IgD-negative memory B cell (primary cell): ENCODE data around the gene DCP1B. TPM values are rescaled to one million over a fixed set of nuclear protein-coding genes. Genes with fewer than 3 reads are reported as not detected.
A peak's percentile ranks its signal among the peaks of the same experiment; 100 is the strongest.

Experiments
- H3K27ac Mint-ChIP-seq, 3 donors: one replicate each; pipeline ENCODE4 v1.8.0; 2020 to 2022; ENCODE audit warnings: mild to moderate bottlenecking in 3 of 3, mixed read lengths in 3 of 3, moderate library complexity in 1 of 3
- H3K27me3 Mint-ChIP-seq: one replicate; pipeline ENCODE4 v1.8.0; 2021; ENCODE audit warnings: mixed read lengths
- H3K36me3 Mint-ChIP-seq: one replicate; pipeline ENCODE4 v1.8.0; 2020; ENCODE audit warnings: mild to moderate bottlenecking, mixed read lengths
- H3K4me1 Mint-ChIP-seq, 3 donors: one replicate each; pipeline ENCODE4 v1.8.0; 2020 to 2022; ENCODE audit warnings: mixed read lengths in 3 of 3, mild to moderate bottlenecking in 1 of 3
- H3K4me3 Mint-ChIP-seq, 4 donors: one replicate each; pipeline ENCODE4 v1.8.0; 2020 to 2022; ENCODE audit warnings: mild to moderate bottlenecking in 4 of 4, mixed read lengths in 4 of 4, moderate library complexity in 3 of 4
- H3K9me3 Mint-ChIP-seq, 3 donors: one replicate each; pipeline ENCODE4 v1.8.0; 2020 to 2021; ENCODE audit warnings: mixed read lengths in 3 of 3, mild to moderate bottlenecking in 1 of 3
- polyA plus RNA-seq: library from polyadenylated mRNA; unstranded; fragments of 300-500 nt; fragmentation: Illumina TruSeq; gene quantifications from one replicate; pipeline ENCODE4 v1.2.3, GENCODE V29; 2021

The DCP1B gene
- polyA plus RNA-seq, 1 donor from 2014 or later = 19.2 TPM

DNA sequence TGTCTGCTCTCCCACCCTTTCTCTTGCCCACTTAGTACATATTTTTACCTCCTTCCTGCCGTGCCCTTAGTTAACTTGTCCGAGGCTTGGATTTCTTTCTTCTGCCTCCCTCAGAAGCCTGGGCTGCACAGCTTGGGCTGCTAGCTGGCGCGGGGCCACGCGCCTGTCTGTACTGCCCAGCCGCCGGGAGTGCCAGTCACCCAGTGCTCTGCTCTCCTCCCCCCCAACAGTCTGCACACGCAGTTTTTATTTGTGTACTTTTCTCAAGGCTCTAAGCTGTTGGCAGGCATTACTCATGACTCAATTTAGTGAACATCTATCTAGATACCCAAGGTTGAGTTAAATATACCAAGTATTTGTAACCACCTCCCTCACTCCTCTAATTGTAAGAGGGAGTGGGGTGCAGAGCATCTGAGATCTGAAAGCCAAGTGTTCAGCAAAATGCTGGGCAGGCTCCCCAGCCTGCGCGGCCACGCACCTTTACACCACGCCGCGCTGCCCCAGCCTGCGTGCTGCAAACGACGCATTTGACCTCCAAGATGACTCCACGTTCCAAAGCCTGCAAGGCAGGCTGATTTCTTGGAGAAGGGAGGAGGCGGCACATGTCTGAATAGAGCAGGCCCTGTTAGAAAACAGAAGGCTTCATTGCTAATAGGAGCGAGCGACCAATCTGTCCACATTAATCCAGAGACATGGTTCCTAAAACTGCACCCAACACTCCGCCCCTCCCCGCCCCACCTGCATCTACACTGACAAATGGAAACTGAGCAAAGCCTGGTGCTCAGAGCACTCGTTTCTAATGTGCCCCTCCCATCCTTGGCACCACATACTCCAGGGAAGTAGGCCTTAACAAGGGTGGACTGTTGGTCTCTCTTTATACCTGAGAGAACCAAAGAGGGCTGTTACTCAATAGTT lies 67.6 kb downstream of the DCP1B start:
- no peaks in the 10 kb centered on the region for H3K27me3 Mint-ChIP-seq
- peaks cover 24 to 25% (median 24%) of the 10 kb centered on the region in 3 donors for H3K4me1 Mint-ChIP-seq
- H3K27ac Mint-ChIP-seq = no peak overlapping the region
- no peaks in the 10 kb centered on the region for H3K9me3 Mint-ChIP-seq
- H3K4me3 Mint-ChIP-seq = no peak overlapping the region
- no peaks in the 10 kb centered on the region for H3K36me3 Mint-ChIP-seq

DNA sequence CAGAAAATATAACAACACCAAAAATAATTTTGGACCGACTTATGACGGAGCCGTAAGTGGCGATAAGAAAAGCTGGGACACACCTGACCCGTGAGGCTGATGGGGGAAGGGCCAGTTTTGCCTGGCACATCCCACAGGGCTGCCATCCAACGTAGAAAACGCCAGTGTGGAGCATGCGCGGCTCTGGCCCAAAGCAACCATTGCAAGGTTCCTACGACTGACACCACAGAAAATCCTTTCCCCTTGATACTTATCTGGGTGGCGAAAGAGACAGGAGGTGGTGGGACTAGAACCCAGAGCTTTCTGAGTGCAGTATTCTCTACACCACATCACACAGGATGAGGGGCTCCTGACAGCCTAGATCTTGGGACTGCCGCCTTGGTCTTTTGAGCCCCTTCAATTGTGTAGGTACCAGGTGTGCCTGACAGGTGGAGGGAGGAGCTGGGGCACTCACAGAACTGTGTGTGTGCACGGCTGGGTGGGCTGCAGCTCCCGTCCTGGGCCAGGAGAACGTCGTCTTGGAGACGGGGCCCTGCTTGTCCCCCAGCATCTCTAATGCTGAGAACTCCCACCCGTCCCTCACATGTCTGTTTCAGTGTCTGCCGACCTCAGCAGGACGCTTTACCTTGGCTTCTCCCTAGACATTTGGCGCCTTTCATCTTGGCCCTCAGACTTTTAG lies 68.4 kb downstream of the DCP1B start:
- no peaks in the 10 kb centered on the region for H3K27me3 Mint-ChIP-seq
- peaks cover 24 to 30% (median 28%) of the 10 kb centered on the region in 3 donors for H3K4me1 Mint-ChIP-seq
- H3K27ac Mint-ChIP-seq = no peak overlapping the region
- H3K9me3 Mint-ChIP-seq = no peaks in the 10 kb centered on the region
- no peak overlapping the region for H3K4me3 Mint-ChIP-seq
- no peaks in the 10 kb centered on the region for H3K36me3 Mint-ChIP-seq

DNA sequence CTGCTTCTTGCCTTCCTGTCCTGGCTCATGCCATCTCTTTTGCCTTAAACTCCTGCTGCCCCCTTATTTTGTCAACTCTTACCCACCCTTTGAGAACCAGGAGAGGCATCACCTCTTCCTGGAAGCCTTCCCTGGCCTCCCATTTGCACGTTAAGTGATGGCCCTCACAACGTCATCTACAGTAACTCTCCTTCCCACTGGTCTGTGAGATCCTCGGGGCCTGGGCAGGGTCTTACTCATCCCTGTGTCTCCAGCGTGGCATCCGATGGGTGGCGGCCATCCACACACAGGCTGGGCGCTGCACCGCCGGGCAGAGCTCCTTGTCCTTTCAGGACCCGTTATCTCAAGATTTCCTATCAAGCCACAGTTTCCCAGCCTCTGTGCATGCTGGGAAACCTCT lies 69.0 kb downstream of the DCP1B start:
- no peak overlapping the region for H3K27ac Mint-ChIP-seq
- H3K36me3 Mint-ChIP-seq = no peaks in the 10 kb centered on the region
- H3K4me3 Mint-ChIP-seq = no peak overlapping the region
- no peaks in the 10 kb centered on the region for H3K27me3 Mint-ChIP-seq
- H3K4me1 Mint-ChIP-seq = peaks cover 26 to 31% (median 31%) of the 10 kb centered on the region in 3 donors
- no peaks in the 10 kb centered on the region for H3K9me3 Mint-ChIP-seq

DNA sequence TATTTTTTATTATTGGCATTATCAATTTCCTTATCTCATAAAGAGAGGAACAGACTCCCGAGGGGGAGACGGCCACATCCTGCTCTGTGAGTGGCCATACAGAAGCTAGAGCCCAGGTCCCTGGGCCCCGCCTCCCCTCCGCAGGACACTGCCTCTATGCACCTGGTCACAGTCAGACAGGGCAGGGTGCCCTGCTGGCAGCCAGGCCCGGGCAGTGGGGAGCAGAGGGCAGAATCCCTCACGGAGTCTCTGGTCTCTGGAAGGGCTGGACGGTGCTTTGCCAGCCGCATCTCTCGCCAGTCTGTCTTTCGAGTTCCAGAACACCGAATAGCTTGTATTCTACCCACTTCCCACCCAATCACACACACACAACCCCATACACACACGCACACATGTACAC lies 69.4 kb downstream of the DCP1B start:
- H3K27me3 Mint-ChIP-seq = no peaks in the 10 kb centered on the region
- peak overlapping the region in 1 of 3 donors; percentile 32 for H3K27ac Mint-ChIP-seq
- H3K9me3 Mint-ChIP-seq = no peaks in the 10 kb centered on the region
- H3K4me3 Mint-ChIP-seq = no peak overlapping the region
- H3K36me3 Mint-ChIP-seq = no peaks in the 10 kb centered on the region
- H3K4me1 Mint-ChIP-seq = peaks cover 26 to 31% (median 31%) of the 10 kb centered on the region in 3 donors

DNA sequence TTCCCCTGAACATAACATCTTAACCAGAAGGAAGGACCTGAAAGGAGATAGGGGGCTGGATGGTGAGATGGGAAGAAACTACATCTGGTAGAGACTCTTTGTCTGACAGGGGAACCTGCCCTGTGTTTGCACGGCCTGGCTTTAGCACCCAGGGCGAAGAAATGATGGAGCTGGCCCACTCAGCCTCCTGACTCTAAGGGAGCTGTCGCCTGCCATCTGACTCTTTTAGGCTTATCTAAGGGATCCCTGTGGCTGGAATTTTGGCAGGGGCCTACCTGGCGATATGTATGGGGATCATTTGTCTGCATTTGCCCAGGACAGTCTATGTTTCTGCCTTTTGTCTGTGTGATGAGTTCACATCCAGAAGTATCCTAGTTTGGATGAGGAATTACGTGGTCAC lies 70.2 kb downstream of the DCP1B start:
- no peaks in the 10 kb centered on the region for H3K9me3 Mint-ChIP-seq
- H3K27me3 Mint-ChIP-seq = no peaks in the 10 kb centered on the region
- peaks cover 27 to 35% (median 34%) of the 10 kb centered on the region in 3 donors for H3K4me1 Mint-ChIP-seq
- no peaks in the 10 kb centered on the region for H3K36me3 Mint-ChIP-seq
- H3K27ac Mint-ChIP-seq = peak overlapping the region in 2 of 3 donors; percentile 16 to 32
- peak overlapping the region in 1 of 4 donors; percentile 43 for H3K4me3 Mint-ChIP-seq

DNA sequence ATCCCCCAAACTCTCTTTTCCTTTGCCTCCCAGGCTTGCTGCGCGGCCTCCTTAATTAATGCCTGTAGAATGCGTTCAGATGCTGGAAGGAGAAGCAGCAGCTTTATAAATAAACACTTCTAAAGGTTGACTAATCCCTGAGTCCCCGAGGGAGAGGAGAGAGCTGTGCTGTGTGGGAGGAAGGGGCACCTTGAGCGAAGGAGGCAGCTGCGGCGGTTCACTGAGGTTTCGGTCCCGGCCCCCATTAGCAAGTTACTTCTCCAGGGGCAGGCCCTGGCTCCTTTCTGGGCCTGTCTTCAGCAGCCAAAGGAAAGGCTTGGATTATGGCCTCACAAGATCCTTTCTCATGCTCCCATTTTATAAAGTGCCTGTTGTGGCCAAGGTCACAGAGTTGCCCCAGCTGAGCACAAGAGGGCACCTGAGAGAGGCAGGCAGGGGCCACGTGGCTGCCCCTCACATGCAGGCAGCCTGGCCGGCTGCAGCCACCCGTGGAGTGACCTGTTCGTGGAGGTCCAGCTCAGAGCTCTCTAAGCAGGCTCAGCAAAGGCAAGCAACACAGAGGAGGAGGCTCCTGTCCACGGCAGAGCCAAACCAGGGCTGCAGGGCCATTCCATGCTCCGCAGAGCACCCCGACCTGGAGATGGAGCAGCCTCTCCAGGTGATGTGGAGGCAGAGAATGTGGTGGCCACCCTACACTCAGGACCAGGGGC lies 70.8 kb downstream of the DCP1B start:
- no peaks in the 10 kb centered on the region for H3K9me3 Mint-ChIP-seq

DNA sequence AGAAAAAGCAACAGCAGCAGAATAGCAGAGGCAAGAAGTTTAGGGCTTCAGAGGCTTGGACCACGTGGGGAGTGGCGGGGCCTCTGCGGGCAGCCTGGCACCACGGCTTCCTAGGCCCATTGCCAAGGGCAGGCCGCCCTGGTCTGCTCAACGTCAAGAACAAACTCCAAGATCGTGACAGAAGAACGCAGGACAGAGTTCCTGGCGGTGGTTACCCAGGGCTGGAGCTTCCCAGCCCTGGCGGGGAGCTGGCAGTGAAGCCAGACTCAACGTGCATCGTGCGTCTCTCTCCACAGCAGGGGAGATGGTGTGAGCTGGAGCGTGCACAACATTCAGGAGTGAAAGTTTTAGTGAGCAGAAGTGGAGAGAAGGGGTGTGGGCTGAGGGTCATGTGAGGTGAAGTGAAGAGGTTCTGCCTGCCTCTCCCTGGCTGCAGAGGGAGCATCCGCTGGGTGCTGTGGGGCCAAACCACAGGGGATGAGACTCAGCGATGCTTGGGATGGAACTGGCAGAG lies 71.9 kb downstream of the DCP1B start:
- no peaks in the 10 kb centered on the region for H3K9me3 Mint-ChIP-seq
- no peaks in the 10 kb centered on the region for H3K27me3 Mint-ChIP-seq
- H3K4me3 Mint-ChIP-seq = peak overlapping the region in 2 of 4 donors; percentile 30 to 88
- peak overlapping the region in 2 of 3 donors; percentile 18 to 57 for H3K27ac Mint-ChIP-seq
- H3K4me1 Mint-ChIP-seq = peaks cover 29 to 38% (median 36%) of the 10 kb centered on the region in 3 donors
- H3K36me3 Mint-ChIP-seq = no peaks in the 10 kb centered on the region

More for the DNA sequence above, 70.8 kb downstream of the DCP1B start:
- peak overlapping the region in 1 of 4 donors; percentile 2 for H3K4me3 Mint-ChIP-seq
- H3K36me3 Mint-ChIP-seq = no peaks in the 10 kb centered on the region
- no peaks in the 10 kb centered on the region for H3K27me3 Mint-ChIP-seq
- H3K27ac Mint-ChIP-seq = no peak overlapping the region
- peaks cover 29 to 38% (median 36%) of the 10 kb centered on the region in 3 donors for H3K4me1 Mint-ChIP-seq

DNA sequence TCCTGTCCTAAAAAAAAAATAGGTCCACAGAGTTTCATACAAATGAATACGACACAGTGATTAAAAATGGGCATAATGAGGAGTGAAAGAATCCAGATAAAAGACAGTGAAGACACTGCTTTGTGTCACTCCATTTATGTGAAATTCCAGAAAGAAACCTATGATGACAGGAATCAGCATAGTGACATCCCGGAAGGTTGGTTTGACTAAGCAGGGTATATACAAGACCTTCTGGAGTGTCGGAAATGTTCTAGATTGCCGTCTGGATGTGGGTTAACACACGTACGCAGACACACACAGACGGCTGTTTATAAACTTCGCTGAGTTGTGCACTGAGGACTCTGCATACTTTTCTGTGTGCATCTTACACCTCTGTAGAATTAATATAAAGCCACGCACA lies 72.6 kb downstream of the DCP1B start:
- H3K27me3 Mint-ChIP-seq = no peaks in the 10 kb centered on the region
- no peaks in the 10 kb centered on the region for H3K36me3 Mint-ChIP-seq
- H3K4me1 Mint-ChIP-seq = peaks cover 29 to 42% (median 41%) of the 10 kb centered on the region in 3 donors
- peak overlapping the region in 1 of 4 donors; percentile 30 for H3K4me3 Mint-ChIP-seq
- no peaks in the 10 kb centered on the region for H3K9me3 Mint-ChIP-seq
- H3K27ac Mint-ChIP-seq = peak overlapping the region in 2 of 3 donors; percentile 18 to 57

DNA sequence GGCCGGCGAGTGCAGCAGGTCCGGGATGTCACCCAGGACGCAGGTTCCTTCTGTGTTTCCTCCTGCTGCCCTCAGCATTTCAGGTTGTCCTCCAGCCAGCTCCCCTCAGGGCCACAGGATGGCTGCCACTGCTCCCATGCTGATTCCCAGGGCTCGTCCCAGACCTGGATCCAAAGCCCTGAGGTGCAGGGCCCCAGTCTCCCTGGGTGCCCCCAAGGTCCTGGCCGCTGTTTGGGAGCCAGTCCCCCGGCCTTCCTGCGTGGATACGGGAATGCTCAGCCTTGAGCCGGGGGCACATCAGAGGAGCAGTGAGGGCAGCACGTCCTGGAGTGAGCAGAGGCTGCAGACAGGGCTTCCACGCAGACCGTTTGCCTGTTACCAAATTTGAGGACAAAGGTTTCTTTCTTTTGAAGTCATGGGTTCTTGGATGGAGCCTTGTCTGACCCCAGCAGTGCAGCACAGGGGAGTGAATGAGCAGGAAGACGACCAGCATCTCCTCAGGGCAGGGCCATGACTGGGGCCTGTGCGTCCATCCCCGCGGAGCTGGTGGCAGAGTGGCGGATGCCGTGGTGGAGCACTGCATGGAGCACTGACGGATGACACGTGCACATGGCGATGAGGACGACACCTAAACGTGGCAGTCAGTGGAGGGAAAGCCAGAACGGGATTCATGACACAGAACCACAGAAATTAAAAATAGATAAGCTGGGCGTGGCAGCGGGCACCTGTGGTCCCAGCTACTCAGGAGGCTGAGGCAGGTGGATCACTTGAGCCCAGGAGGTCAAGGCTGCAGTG lies 73.3 kb downstream of the DCP1B start:
- Mint-ChIP-seq H3K9me3 (no peaks in the 10 kb centered on the region), H3K27me3 (no peaks in the 10 kb centered on the region), H3K27ac (no peak overlapping the region), H3K4me1 (peaks cover 29 to 45% (median 42%) of the 10 kb centered on the region in 3 donors), H3K4me3 (peak overlapping the region in 1 of 4 donors; percentile 43), H3K36me3 (no peaks in the 10 kb centered on the region)

DNA sequence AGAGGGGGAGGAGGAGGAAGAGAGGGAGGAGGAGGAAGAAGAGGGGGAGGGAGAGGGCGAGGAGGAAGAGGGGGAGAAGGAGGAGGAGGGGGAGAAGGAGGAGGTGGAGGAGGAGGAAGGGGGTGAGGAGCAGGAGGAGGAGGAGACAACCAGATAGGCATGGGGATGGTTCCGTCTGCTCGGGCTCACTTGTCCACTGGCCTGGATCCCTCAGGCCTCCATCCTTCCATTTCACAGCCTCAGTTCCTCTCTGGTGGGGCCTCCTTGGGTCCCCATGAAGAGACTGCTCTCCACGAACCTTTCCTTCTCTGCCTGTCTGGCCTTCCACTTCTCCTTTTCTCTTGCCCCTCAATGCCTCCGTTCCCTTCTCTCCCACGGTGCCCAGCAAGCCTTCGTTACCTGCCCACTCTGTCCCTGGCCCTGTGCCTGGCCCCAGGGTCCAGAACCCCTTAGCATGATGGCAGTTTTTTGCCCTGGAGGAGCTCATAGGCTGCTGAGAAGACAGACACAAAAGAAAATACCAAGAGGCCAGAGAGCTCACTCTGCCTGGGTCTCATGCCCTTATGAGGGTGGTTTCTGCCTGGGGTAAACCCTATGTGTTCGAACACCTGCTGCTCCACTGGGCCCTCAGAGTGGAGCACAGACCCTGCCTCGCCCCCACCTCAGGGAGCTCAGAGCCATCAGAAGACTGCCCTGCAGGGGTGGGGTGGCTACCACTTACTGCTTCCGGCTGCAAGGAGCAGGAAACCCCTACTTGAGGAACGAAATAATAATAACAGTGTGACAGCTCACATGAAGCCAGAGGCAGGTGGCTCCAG lies 74.1 kb downstream of the DCP1B start:
- no peaks in the 10 kb centered on the region for H3K36me3 Mint-ChIP-seq
- peak overlapping the region in 3 of 4 donors; percentile 24 to 53 (median 27) for H3K4me3 Mint-ChIP-seq
- no peaks in the 10 kb centered on the region for H3K9me3 Mint-ChIP-seq
- H3K27me3 Mint-ChIP-seq = no peaks in the 10 kb centered on the region
- peak overlapping the region in 2 of 3 donors; percentile 6 to 23 for H3K27ac Mint-ChIP-seq
- H3K4me1 Mint-ChIP-seq = peaks cover 30 to 47% (median 46%) of the 10 kb centered on the region in 3 donors

DNA sequence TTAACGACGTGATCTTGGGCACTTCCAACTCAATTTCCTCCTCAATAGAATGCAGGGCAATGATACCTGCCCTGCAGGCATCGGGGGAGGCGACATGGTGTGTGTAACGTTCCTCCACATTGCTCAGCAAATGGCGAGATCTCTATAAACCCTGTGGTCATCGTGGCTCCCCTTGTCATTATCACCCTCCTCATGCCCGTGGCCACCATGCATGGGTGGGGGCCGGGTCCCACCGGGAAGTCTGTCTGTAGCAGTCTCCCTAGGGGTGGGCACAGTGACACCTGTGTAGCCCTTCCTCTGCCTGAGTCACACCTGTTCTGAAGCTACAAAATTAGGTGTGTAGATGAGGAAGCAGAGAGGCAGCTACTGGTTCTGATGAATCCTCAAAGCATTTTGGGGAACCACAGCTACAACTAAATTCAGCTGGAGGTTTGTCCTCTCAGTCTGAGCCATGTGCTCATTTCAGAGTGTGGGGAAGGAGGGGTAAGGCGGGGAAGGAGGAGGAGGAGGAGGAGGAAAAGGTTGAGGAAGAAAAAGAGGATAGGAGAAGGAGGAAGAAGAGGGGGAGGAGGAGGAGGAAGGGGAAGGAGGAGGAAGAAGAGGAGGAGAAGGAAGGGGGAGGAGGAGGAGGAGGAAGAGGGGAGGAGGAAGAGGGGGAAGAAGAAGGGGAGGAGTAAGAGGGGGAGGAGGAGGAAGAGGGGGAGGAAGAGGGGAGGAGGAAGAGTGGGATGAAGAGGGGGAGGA lies 74.8 kb downstream of the DCP1B start:
- Mint-ChIP-seq H3K4me1 (peaks cover 37 to 54% (median 53%) of the 10 kb centered on the region in 3 donors), H3K36me3 (peaks cover 2% of the 10 kb centered on the region), H3K27me3 (no peaks in the 10 kb centered on the region), H3K9me3 (no peaks in the 10 kb centered on the region), H3K4me3 (peak overlapping the region in 2 of 4 donors; percentile 40 to 53), H3K27ac (peak overlapping the region in 2 of 3 donors; percentile 2 to 89)

DNA sequence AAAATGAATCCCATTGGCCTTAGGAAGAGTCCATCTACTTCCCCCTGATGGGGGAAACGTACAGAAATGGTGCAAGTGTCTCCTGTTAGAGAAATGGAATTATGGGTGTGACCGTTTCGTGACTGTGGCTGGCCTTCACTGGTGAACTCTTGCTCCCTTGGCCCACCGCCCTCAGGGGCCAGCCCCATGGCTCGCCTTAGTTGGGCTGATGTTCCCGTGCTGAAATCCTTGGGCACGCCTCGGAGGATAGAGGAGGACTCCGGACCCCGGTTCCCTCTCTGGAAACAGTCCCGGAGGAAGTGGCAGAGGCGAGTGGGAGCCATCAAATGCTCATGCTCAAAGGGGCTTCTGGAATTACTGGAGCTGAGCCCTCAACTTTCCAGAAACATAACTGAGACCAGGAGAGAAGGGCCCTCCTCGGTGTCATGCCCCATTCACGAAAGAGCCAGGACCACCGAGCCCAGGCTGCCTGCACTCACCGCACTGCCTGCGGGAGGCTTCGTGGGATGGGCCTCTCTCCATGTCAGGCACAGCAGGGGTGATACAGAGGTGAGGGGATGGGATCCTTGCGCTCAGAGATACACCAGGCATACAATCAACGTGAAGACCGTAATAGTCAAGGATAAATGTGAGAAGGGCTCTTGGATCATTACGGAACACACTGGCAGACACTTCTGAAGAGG lies 75.7 kb downstream of the DCP1B start:
- Mint-ChIP-seq H3K27me3 (no peaks in the 10 kb centered on the region), H3K4me1 (peaks cover 42 to 57% (median 57%) of the 10 kb centered on the region in 3 donors), H3K9me3 (no peaks in the 10 kb centered on the region), H3K4me3 (peak overlapping the region in 1 of 4 donors; percentile 69), H3K27ac (peak overlapping the region in 2 of 3 donors; percentile 2 to 89), H3K36me3 (peaks cover 2% of the 10 kb centered on the region)
